ENCODE results near the gene OR2AE1.
A peak's percentile ranks its signal among the peaks of the same experiment; 100 is the strongest.

The OR2AE1 gene

DNA sequence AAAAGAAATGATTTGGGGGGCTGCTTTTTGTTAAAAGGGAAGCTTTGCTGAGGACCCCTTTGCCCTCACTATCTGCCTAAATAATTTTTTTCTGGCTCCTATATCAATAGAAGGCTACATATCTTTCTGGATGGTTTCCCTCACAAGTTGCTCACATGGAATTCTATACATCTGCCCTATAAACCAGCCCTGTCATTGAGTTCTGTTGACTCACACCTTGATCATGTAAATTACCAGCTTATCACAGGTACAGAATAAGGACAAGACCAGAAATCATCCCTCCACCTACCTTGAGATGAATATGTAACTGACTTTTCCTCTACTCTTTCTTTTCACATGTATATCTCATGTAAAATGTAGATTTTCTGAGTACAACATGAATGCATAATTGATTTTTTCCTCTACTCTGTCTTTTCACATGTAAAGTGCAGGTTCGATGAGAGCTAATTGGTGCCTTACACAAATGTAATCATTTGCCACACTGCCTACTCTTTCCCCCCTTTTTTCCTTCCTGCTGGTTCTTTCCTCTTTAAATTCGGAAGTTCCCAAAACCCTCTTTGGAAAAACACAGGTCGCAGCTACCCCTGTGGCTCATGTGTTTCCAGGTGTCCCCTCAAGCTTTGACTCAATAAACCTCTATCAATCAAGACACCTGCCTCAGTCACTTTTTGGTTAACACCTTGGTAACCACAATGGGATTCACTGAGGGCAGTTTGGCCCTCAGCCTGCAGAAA lies 36.5 kb downstream of the OR2AE1 start:
- peak in 1 of 2 experiments; percentile 40 for DNase-seq (ENCODE audit: low spot score in 2 of 2)
- in situ Hi-C loops (cut with MboI; ENCODE audit: low sequenced_read_pairs) = no loop called here
- no peaks in the 10 kb centered on the region for H3K9me3 ChIP-seq
- no peaks in the 10 kb centered on the region for H3K27me3 ChIP-seq (ENCODE audit: low read depth)
- no peak overlapping the region for H3K4me3 ChIP-seq
- H3K36me3 ChIP-seq (replicated peaks) = no peaks in the 10 kb centered on the region
- peaks cover 46% of the 10 kb centered on the region for H3K4me1 ChIP-seq

DNA sequence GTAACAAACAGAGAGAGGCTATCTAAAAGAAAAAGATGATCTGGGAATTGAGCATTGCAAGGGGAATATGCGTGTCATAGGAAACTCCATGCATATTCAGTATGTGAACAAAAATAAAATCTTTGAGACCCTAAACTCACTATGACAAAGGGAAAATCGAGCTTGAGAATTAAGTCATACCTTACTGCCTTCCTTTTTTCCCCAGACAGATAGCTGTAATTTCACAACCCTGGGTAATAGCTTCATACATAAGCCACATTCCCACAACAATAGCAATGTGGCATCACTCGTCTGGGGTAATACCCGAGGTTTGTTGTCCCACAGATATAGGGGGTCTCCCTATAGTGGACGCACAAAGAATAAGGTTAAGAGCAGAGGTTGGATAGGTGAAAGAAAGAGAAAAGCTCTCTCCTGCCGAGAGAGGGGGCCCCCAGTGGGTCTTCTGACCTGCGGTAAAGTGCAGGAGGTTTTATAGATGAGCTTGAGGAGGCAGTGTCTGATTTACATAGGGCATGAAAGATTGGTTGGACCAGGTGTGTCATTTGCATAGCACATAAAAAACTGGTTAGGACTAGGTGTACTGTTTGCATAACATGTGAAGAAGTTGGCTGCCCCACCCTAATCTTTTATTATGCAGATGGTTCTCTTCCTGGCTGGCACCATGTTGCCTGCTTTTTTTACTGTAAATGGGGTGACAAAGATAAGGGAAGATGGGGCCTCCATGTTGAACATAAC lies 37.4 kb downstream of the OR2AE1 start:
- in situ Hi-C loops (cut with MboI; ENCODE audit: low sequenced_read_pairs) = no loop called here
- peak in 1 of 2 experiments; percentile 12 for DNase-seq (ENCODE audit: low spot score in 2 of 2)
- H3K4me3 ChIP-seq = no peak overlapping the region
- no peaks in the 10 kb centered on the region for H3K27me3 ChIP-seq (ENCODE audit: low read depth)
- no peaks in the 10 kb centered on the region for H3K9me3 ChIP-seq
- peaks cover 45% of the 10 kb centered on the region for H3K4me1 ChIP-seq
- no peaks in the 10 kb centered on the region for H3K36me3 ChIP-seq (replicated peaks)

DNA sequence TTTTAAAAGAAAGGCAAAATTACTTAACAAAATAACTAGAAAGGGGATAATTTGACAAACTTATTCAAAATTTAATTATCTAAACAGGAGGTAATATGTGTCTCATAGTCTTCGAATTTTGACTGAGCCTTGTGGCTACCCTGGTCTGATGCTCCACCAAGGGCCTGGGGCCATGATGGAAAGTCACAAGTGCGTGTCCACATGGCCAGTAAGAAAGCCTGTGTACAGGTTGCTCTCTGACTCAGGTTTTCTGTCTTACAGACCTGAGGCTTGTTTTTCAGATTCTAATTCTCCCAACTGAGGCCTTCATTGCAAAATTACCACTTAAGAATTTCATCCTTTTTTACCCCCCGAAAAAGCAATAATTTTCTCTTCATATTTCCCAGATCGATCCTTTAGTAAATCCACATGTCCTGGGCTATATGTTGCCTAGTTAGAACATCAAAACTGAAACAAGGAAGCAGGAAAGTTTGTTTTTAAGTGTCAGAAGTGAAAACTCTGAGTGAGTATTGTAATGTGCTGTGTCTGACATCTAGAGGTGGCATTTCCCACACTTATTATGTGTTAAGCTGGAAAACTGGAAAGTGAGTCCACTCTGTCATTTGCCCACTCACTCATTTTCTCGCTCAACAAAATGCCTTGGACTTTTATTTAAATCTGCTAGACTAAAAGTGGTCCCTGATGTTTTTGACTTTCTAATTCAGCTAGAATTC lies 39.0 kb downstream of the OR2AE1 start:
- DNase-seq (ENCODE audit: low spot score in 2 of 2) = no peak
- H3K27me3 ChIP-seq (ENCODE audit: low read depth) = no peaks in the 10 kb centered on the region
- H3K9me3 ChIP-seq = no peaks in the 10 kb centered on the region
- H3K4me1 ChIP-seq = peaks cover 31% of the 10 kb centered on the region
- in situ Hi-C loops (cut with MboI; ENCODE audit: low sequenced_read_pairs) = no loop called here
- no peak overlapping the region for H3K4me3 ChIP-seq
- H3K36me3 ChIP-seq (replicated peaks) = no peaks in the 10 kb centered on the region

DNA sequence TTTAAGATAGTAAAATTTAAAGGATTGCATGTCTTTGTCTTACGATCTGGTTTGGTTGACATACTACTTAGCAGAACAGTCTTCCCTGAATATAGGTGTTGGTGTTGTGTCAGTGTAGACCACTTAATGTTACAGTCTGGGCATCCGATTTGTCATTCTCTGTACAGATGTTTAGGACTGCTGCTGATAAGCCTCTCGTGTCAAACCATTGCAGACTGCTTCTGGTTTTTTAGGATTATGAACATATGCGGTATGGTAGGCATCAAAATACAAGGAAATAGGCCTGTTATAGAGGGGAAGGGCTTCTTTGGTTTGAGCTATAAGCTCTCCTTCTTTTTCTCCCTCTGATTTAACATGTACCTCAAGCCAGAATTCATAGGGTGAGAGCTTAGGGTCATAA lies 41.6 kb downstream of the OR2AE1 start:
- no peaks in the 10 kb centered on the region for H3K9me3 ChIP-seq
- no peak for DNase-seq (ENCODE audit: low spot score in 2 of 2)
- H3K4me3 ChIP-seq = no peak overlapping the region
- peaks cover 13% of the 10 kb centered on the region for H3K4me1 ChIP-seq
- no peaks in the 10 kb centered on the region for H3K36me3 ChIP-seq (replicated peaks)
- no peaks in the 10 kb centered on the region for H3K27me3 ChIP-seq (ENCODE audit: low read depth)
- in situ Hi-C loops (cut with MboI; ENCODE audit: low sequenced_read_pairs) = no loop called here

DNA sequence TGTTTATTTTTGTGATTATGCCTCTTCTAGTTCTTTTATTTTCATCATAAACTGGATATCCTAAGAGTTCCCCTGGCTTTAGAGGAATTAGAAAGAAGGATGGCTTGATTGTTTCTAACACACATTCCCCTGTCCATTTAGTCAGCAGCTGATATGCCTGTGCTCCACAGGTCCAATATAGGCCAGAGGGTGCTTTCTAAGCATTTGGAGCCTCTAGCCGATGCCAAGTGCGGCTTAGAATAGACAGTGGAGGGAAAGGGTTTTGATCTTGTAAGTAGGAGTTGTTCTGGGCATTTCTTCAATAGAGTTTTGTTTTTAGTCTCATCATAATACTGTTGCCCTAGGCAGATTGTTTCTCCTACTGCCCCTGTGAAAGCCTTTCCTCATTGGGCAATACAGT lies 42.5 kb downstream of the OR2AE1 start:
- no peaks in the 10 kb centered on the region for H3K9me3 ChIP-seq
- in situ Hi-C loops (cut with MboI; ENCODE audit: low sequenced_read_pairs) = no loop called here
- peaks cover 5% of the 10 kb centered on the region for H3K4me1 ChIP-seq
- H3K4me3 ChIP-seq = no peak overlapping the region
- DNase-seq (ENCODE audit: low spot score in 2 of 2) = no peak
- no peaks in the 10 kb centered on the region for H3K27me3 ChIP-seq (ENCODE audit: low read depth)
- H3K36me3 ChIP-seq (replicated peaks) = no peaks in the 10 kb centered on the region

DNA sequence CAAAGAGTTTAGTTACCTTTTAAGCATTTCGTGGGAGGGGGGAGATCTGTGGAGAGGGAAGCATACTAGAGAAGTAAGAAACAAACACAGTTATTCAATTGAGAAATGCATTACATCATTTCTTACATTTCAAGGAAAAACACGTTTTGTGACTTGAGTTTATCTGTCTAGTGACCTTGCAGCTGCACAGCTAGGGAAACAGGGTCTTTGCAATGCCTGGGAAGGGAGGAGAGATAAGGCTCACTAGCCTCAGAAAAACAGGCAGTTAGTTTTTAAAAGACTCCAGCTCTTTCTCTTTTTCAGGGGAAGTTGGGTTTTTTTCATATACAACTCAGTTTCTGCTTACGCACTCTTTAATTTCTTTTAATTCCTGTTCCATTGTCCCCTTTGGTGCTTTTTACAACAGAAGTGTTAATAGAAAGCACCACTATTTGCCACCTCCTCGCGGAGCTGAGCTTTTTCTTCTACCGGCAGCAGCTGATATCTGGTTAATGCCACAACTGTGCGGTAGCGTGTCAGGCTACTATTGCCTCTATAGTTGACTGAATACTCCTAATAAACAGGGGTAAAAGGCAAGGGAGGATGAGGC lies 43.5 kb downstream of the OR2AE1 start:
- in situ Hi-C loops (cut with MboI; ENCODE audit: low sequenced_read_pairs) = no loop called here
- no peaks in the 10 kb centered on the region for H3K36me3 ChIP-seq (replicated peaks)
- H3K4me3 ChIP-seq = no peak overlapping the region
- no peaks in the 10 kb centered on the region for H3K9me3 ChIP-seq
- H3K4me1 ChIP-seq = no peaks in the 10 kb centered on the region
- DNase-seq (ENCODE audit: low spot score in 2 of 2) = no peak
- H3K27me3 ChIP-seq (ENCODE audit: low read depth) = no peaks in the 10 kb centered on the region

DNA sequence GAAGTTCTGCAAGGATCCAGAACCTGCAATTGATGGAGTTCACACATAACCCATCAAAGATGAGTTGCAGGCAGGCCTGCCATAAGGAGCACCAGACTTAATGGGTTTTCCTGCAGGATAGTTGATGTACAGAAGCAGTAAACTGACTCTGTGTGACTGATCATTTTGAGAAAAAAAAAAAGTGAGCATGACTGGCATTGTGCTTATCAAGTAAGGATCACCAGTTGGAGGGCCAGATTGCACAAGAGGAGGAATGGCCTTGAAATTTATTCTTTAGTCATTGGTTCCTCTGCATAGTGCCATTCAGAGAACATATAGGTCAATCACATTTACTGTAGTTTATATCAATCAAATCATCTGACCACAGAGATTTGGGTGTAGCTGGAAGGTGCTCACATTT lies 45.2 kb downstream of the OR2AE1 start:
- in situ Hi-C loops (cut with MboI; ENCODE audit: low sequenced_read_pairs) = no loop called here
- no peak overlapping the region for H3K4me3 ChIP-seq
- H3K36me3 ChIP-seq (replicated peaks) = no peaks in the 10 kb centered on the region
- no peaks in the 10 kb centered on the region for H3K9me3 ChIP-seq
- no peak for DNase-seq (ENCODE audit: low spot score in 2 of 2)
- no peaks in the 10 kb centered on the region for H3K4me1 ChIP-seq
- H3K27me3 ChIP-seq (ENCODE audit: low read depth) = no peaks in the 10 kb centered on the region

DNA sequence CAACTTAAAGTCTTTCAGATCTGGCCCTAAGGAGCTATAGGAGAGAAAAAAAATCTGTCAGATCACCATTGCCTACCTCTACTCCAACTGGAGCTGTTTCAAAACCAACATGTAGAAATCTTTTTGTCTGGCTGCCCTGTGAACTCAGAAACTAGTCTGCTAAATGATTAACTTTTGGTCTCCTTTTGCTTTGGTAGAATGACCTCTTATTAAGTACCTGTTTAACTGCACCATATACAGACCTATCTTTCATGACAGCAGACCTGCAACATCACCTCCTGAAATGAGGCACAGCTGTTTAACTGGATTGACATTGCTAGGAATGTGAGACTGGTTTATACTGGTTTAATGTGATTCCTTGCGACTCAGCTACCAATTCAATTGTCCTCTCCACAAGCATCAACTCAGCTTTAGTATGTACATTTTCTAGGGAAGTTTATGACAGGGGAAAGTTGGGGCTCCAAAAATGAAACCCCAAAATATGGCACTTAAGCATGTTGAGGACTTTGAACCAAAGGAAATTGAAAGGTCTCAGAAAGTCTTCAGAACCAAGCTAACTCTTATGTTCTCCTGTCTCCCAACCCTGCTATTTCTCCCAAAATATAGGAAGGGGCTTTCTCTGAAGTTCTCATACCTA lies 47.2 kb downstream of the OR2AE1 start:
- H3K4me3 ChIP-seq = no peak overlapping the region
- DNase-seq (ENCODE audit: low spot score in 2 of 2) = no peak
- H3K4me1 ChIP-seq = no peaks in the 10 kb centered on the region
- in situ Hi-C loops (cut with MboI; ENCODE audit: low sequenced_read_pairs) = no loop called here
- H3K9me3 ChIP-seq = no peaks in the 10 kb centered on the region
- no peaks in the 10 kb centered on the region for H3K27me3 ChIP-seq (ENCODE audit: low read depth)
- H3K36me3 ChIP-seq (replicated peaks) = no peaks in the 10 kb centered on the region

DNA sequence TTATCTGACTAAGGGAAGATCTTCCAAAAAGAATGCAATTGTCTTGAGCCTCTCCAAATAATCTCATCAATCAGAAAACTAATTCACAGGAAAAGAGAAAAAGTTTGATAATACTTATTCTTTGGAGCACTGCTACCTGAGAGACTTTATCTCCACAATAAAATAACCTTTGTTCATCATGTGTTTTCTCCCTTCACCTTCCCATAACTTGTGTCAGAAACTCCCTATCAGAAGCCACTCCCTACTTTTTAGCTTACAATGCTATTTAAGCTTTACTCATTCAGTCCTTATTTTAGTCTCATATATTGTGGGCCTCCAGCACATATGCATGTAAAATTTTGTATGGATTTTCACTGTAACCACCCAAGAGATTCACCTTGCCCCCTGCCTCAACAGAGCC lies 48.0 kb downstream of the OR2AE1 start:
- H3K4me1 ChIP-seq = no peaks in the 10 kb centered on the region
- DNase-seq (ENCODE audit: low spot score in 2 of 2) = no peak
- H3K4me3 ChIP-seq = no peak overlapping the region
- no peaks in the 10 kb centered on the region for H3K9me3 ChIP-seq
- in situ Hi-C loops (cut with MboI; ENCODE audit: low sequenced_read_pairs) = no loop called here
- no peaks in the 10 kb centered on the region for H3K27me3 ChIP-seq (ENCODE audit: low read depth)
- no peaks in the 10 kb centered on the region for H3K36me3 ChIP-seq (replicated peaks)

DNA sequence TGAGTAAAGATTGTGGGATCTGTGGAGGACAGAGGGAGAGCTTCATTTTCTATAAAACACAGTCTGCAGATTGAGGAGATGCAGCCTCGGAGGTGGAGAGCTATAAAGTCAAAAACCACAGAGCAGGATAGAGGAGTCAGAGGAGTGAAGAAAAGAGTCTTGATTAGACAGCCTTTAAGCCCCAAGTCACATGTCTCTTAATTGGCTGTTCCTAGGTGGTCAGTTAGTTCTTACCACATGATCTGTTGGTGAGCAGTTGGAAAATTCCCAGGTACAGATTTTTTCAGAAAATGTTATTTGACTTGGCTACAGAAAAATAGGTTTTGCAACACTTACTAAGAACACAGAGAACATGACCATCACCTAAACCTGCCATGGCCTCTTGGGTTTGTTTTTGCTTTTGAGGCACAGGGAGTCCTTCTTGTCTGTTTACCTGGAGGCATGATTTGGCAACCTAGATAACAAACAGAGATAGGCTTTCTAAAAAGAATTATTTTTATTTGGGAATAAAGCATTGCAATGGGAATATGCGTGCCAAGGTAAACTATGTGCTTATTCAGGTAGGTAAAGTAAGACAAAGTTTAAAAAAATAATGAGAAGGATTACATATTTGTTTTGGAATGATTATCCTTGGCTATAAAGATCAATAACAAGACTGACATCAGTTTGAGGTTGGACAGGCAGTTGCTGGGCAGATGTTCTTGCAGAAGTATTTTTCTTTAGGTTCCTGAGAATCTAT lies 49.6 kb downstream of the OR2AE1 start:
- no peaks in the 10 kb centered on the region for H3K27me3 ChIP-seq (ENCODE audit: low read depth)
- no peak overlapping the region for H3K4me3 ChIP-seq
- DNase-seq (ENCODE audit: low spot score in 2 of 2) = no peak
- H3K36me3 ChIP-seq (replicated peaks) = no peaks in the 10 kb centered on the region
- H3K4me1 ChIP-seq = no peaks in the 10 kb centered on the region
- no peaks in the 10 kb centered on the region for H3K9me3 ChIP-seq
- in situ Hi-C loops (cut with MboI; ENCODE audit: low sequenced_read_pairs) = no loop called here

All from HAP-1 (cell line).